T-cell (primary cell): ENCODE data around the gene FBXL4. TPM values are rescaled to one million over a fixed set of nuclear protein-coding genes. Genes with fewer than 3 reads are reported as not detected.

Experiments used
- ATAC-seq, 4 experiments: fragments of 200-7000 bp in 3 of 4; fragments of 150-1000 bp in 1 of 4; cut with Tn5 transposase; replicated peaks in 1 of 4; 1 replicate in 3 of 4; 2 replicates in 1 of 4; pipeline ENCODE4 v1.10.0; 2021; ENCODE audit warnings: moderate library complexity in 3 of 4, mild to moderate bottlenecking in 2 of 4, moderate number of reproducible peaks in 1 of 4
- CTCF ChIA-PET, 2 donors: fragments of 300-600 bp; sonication (Branson Sonifier 250); formaldehyde crosslinking; loops; one replicate each; lab custom pipeline; 2022; ENCODE audit warnings: antibody characterized with exemption in 2 of 2; lab: Charles Lee
- POLR2A ChIA-PET, 2 donors: fragments of 300-600 bp; sonication (Branson Sonifier 250); formaldehyde crosslinking; loops; one replicate each; lab custom pipeline; 2022; ENCODE audit warnings: antibody characterized with exemption in 2 of 2; lab: Charles Lee
- DNase-seq, 35 experiments: peaks; one replicate each; pipeline versions ENCODE4 v3.0.0 to v3.0.0-alpha.2; 2013 to 2023
- H3K27ac ChIP-seq: one replicate; pipeline ENCODE4 v1.5.1; 2013; ENCODE audit warnings: low read length
- H3K27me3 ChIP-seq, 2 experiments: replicated peaks in 1 of 2; 1 replicate in 1 of 2; 2 replicates in 1 of 2; pipeline versions ENCODE4 v1.6.1 to v1.7.0; 2013; ENCODE audit warnings: low read length in 1 of 2, mixed read lengths in 1 of 2; ENCODE audit not compliant: control insufficient read depth in 2 of 2, insufficient read depth in 2 of 2; ENCODE audit errors: extremely low read depth in 1 of 2
- H3K36me3 ChIP-seq, 2 donors: 1 replicate in 1 of 2; 2 replicates in 1 of 2; pipeline versions ENCODE4 v1.6.1 to v1.7.0; 2013; ENCODE audit warnings: low read length in 1 of 2; ENCODE audit not compliant: control insufficient read depth in 2 of 2, insufficient read depth in 1 of 2; ENCODE audit errors: extremely low read depth in 1 of 2
- H3K4me1 ChIP-seq, 2 experiments: 1 replicate in 1 of 2; 2 replicates in 1 of 2; pipeline versions ENCODE4 v1.6.1 to v1.7.0; 2013; ENCODE audit warnings: low read length in 2 of 2, mixed read lengths in 1 of 2; ENCODE audit not compliant: insufficient read depth in 2 of 2, control insufficient read depth in 1 of 2; ENCODE audit errors: extremely low read depth in 1 of 2
- H3K4me3 ChIP-seq, 2 donors: 1 replicate in 1 of 2; 2 replicates in 1 of 2; pipeline versions ENCODE4 v1.5.1 to v1.7.0; 2013; ENCODE audit warnings: mild to moderate bottlenecking in 2 of 2, low read length in 1 of 2, moderate library complexity in 1 of 2; ENCODE audit not compliant: control insufficient read depth in 1 of 2; ENCODE audit errors: extremely low read depth in 1 of 2
- H3K9me3 ChIP-seq: 2 replicates; pipeline ENCODE4 v1.7.0; 2013
- H3K27ac Mint-ChIP-seq, 2 donors: one replicate each; pipeline ENCODE4 v1.8.0; 2020 to 2021; ENCODE audit warnings: mild to moderate bottlenecking in 2 of 2, mixed read lengths in 2 of 2
- H3K27me3 Mint-ChIP-seq, 2 donors: one replicate each; pipeline ENCODE4 v1.8.0; 2021 to 2022; ENCODE audit warnings: mixed read lengths in 2 of 2
- H3K36me3 Mint-ChIP-seq: one replicate; pipeline ENCODE4 v1.8.0; 2021; ENCODE audit warnings: mixed read lengths
- H3K4me1 Mint-ChIP-seq, 3 donors: one replicate each; pipeline ENCODE4 v1.8.0; 2020 to 2022; ENCODE audit warnings: mixed read lengths in 3 of 3, mild to moderate bottlenecking in 1 of 3
- H3K4me3 Mint-ChIP-seq, 3 donors: one replicate each; pipeline ENCODE4 v1.8.0; 2020 to 2022; ENCODE audit warnings: mild to moderate bottlenecking in 3 of 3, mixed read lengths in 3 of 3, moderate library complexity in 3 of 3
- H3K9me3 Mint-ChIP-seq, 3 donors: one replicate each; pipeline ENCODE4 v1.8.0; 2020 to 2022; ENCODE audit warnings: mixed read lengths in 3 of 3
- WGBS: methylation state at CpG from one replicate; pipeline ENCODE4 v1.1.5; 2013; ENCODE audit warnings: missing lambda C conversion rate; ENCODE audit not compliant: insufficient coverage; 5-methylcytosine and 5-hydroxymethylcytosine counted together
- total RNA-seq, 35 experiments: library from RNA in 6 of 35; stranded (reverse) in 6 of 35; fragments of 120-200 nt in 1 of 35; gene quantifications; one replicate each; pipeline versions ENCODE4 v1.2.1 to v1.2.4 and lab custom pipeline; 2013 to 2026

The FBXL4 gene
- total RNA-seq, 5 donors from 2014 or later (not counting 1 experiment from before 2014, with no cell fraction given): 13.4 to 19.5 (median 15.9) TPM

- H3K27ac Mint-ChIP-seq: no peak overlapping the region
- no peak overlapping the region for H3K4me3 Mint-ChIP-seq
- CTCF ChIA-PET: no interaction called here
- POLR2A ChIA-PET: no interaction called here
- Histone ChIP-seq H3K4me1 (no peaks in the 10 kb centered on the region), H3K27me3 (no peaks in the 10 kb centered on the region), H3K4me3 (no peak overlapping the region), H3K27ac (no peak overlapping the region), H3K9me3 (no peaks in the 10 kb centered on the region), H3K36me3 (peaks cover 0 to 9% of the 10 kb centered on the region in 2 donors)
- no peaks in the 10 kb centered on the region for H3K27me3 Mint-ChIP-seq
- DNase-seq (no peak), ATAC-seq (no peak)
- no CpG with 5 or more reads among the region's 3 CpGs for WGBS
- peaks cover 0 to 4% (median 4%) of the 10 kb centered on the region in 3 donors for H3K4me1 Mint-ChIP-seq
- peaks cover 60% of the 10 kb centered on the region for H3K36me3 Mint-ChIP-seq
- H3K9me3 Mint-ChIP-seq: no peaks in the 10 kb centered on the region
Measured at GRCh38 chr6:98885330-98885729, 62.4 kb downstream of the FBXL4 start.

GRCh38 chr6:98880486-98880885 is 67.3 kb downstream of the FBXL4 start:
- no peaks in the 10 kb centered on the region for H3K27me3 Mint-ChIP-seq
- CTCF ChIA-PET: interaction anchor here in 1 of 2 donors (0.6 kb wide), 1 partner anchor 9 kb away, joined by 10 read pairs; no protein-coding TSS in a partner anchor
- no peak overlapping the region for H3K27ac Mint-ChIP-seq
- H3K36me3 ChIP-seq: peaks cover 0 to 15% of the 10 kb centered on the region in 2 donors
- H3K4me3 Mint-ChIP-seq: no peak overlapping the region
- no peaks in the 10 kb centered on the region for H3K27me3 ChIP-seq
- ATAC-seq (no peak), DNase-seq (no peak)
- peaks cover 55% of the 10 kb centered on the region for H3K36me3 Mint-ChIP-seq
- no peak overlapping the region for H3K4me3 ChIP-seq
- no peak overlapping the region for H3K27ac ChIP-seq
- no peaks in the 10 kb centered on the region for H3K4me1 ChIP-seq
- no peaks in the 10 kb centered on the region for H3K9me3 Mint-ChIP-seq
- H3K9me3 ChIP-seq: no peaks in the 10 kb centered on the region
- H3K4me1 Mint-ChIP-seq: peaks cover 0 to 7% (median 5%) of the 10 kb centered on the region in 3 donors
- POLR2A ChIA-PET: no interaction called here

- DNase-seq: no peak
- no peak overlapping the region for H3K4me3 ChIP-seq
- POLR2A ChIA-PET: no interaction called here
- H3K36me3 Mint-ChIP-seq: peaks cover 54% of the 10 kb centered on the region
- H3K9me3 ChIP-seq: no peaks in the 10 kb centered on the region
- no peak overlapping the region for H3K4me3 Mint-ChIP-seq
- ATAC-seq: no peak
- no peak overlapping the region for H3K27ac Mint-ChIP-seq
- no peaks in the 10 kb centered on the region for H3K27me3 ChIP-seq
- H3K4me1 Mint-ChIP-seq: peaks cover 0 to 7% (median 5%) of the 10 kb centered on the region in 3 donors
- WGBS: no CpG with 5 or more reads among the region's 1 CpG
- H3K4me1 ChIP-seq: no peaks in the 10 kb centered on the region
- H3K36me3 ChIP-seq: peaks cover 0 to 15% of the 10 kb centered on the region in 2 donors
- CTCF ChIA-PET: no interaction called here
- H3K9me3 Mint-ChIP-seq: no peaks in the 10 kb centered on the region
- no peaks in the 10 kb centered on the region for H3K27me3 Mint-ChIP-seq
- H3K27ac ChIP-seq: no peak overlapping the region
Measured at GRCh38 chr6:98877250-98877649, 70.5 kb downstream of the FBXL4 start.

GRCh38 chr6:98875375-98875774 is 72.4 kb downstream of the FBXL4 start:
- ATAC-seq (no peak), DNase-seq (no peak)
- Histone ChIP-seq H3K9me3 (no peaks in the 10 kb centered on the region), H3K27me3 (no peaks in the 10 kb centered on the region), H3K4me3 (no peak overlapping the region), H3K27ac (no peak overlapping the region), H3K4me1 (no peaks in the 10 kb centered on the region), H3K36me3 (peaks cover 0 to 15% of the 10 kb centered on the region in 2 donors)
- 100% methylated on average over 1 of the region's 2 CpGs for WGBS
- Mint-ChIP-seq H3K4me1 (peaks cover 0 to 4% (median 2%) of the 10 kb centered on the region in 3 donors), H3K4me3 (no peak overlapping the region), H3K36me3 (peaks cover 59% of the 10 kb centered on the region), H3K27ac (no peak overlapping the region), H3K27me3 (no peaks in the 10 kb centered on the region), H3K9me3 (no peaks in the 10 kb centered on the region)
- POLR2A ChIA-PET: no interaction called here
- CTCF ChIA-PET: no interaction called here

- WGBS: 67% methylated on average over 1 of the region's 3 CpGs
- Mint-ChIP-seq H3K27me3 (no peaks in the 10 kb centered on the region), H3K27ac (no peak overlapping the region), H3K36me3 (peaks cover 52% of the 10 kb centered on the region), H3K4me3 (no peak overlapping the region), H3K9me3 (no peaks in the 10 kb centered on the region), H3K4me1 (no peaks in the 10 kb centered on the region)
- H3K36me3 ChIP-seq: no peaks in the 10 kb centered on the region
- ChIA-PET CTCF (no interaction called here), POLR2A (no interaction called here)
- DNase-seq (no peak), ATAC-seq (no peak)
- H3K27ac ChIP-seq: no peak overlapping the region
- no peaks in the 10 kb centered on the region for H3K27me3 ChIP-seq
- no peaks in the 10 kb centered on the region for H3K4me1 ChIP-seq
- H3K9me3 ChIP-seq: no peaks in the 10 kb centered on the region
- no peak overlapping the region for H3K4me3 ChIP-seq
Measured at GRCh38 chr6:98871821-98872220, 75.9 kb downstream of the FBXL4 start.

GRCh38 chr6:98871057-98871456 is 76.7 kb downstream of the FBXL4 start:
- Histone ChIP-seq H3K27ac (no peak overlapping the region), H3K4me3 (no peak overlapping the region), H3K4me1 (no peaks in the 10 kb centered on the region), H3K9me3 (no peaks in the 10 kb centered on the region), H3K36me3 (no peaks in the 10 kb centered on the region), H3K27me3 (no peaks in the 10 kb centered on the region)
- no CpG with 5 or more reads among the region's 3 CpGs for WGBS
- ChIA-PET CTCF (no interaction called here), POLR2A (no interaction called here)
- peaks cover 51% of the 10 kb centered on the region for H3K36me3 Mint-ChIP-seq
- H3K4me1 Mint-ChIP-seq: no peaks in the 10 kb centered on the region
- ATAC-seq (no peak), DNase-seq (no peak)
- H3K9me3 Mint-ChIP-seq: no peaks in the 10 kb centered on the region
- H3K27ac Mint-ChIP-seq: no peak overlapping the region
- no peak overlapping the region for H3K4me3 Mint-ChIP-seq
- H3K27me3 Mint-ChIP-seq: no peaks in the 10 kb centered on the region

- Mint-ChIP-seq H3K4me3 (no peak overlapping the region), H3K27me3 (no peaks in the 10 kb centered on the region), H3K27ac (no peak overlapping the region), H3K4me1 (no peaks in the 10 kb centered on the region), H3K9me3 (no peaks in the 10 kb centered on the region), H3K36me3 (peaks cover 22% of the 10 kb centered on the region)
- H3K27ac ChIP-seq: no peak overlapping the region
- CTCF ChIA-PET: no interaction called here
- DNase-seq: no peak
- H3K9me3 ChIP-seq: no peaks in the 10 kb centered on the region
- ATAC-seq: no peak
- POLR2A ChIA-PET: interaction anchor here in 1 of 2 donors (0.7 kb wide), 1 partner anchor 11 kb away, joined by 3 read pairs; no protein-coding TSS in a partner anchor
- WGBS: 100% methylated on average over 4 of the region's 6 CpGs
- no peaks in the 10 kb centered on the region for H3K36me3 ChIP-seq
- no peaks in the 10 kb centered on the region for H3K27me3 ChIP-seq
- H3K4me1 ChIP-seq: no peaks in the 10 kb centered on the region
- no peak overlapping the region for H3K4me3 ChIP-seq
Measured at GRCh38 chr6:98864497-98864896, 83.2 kb downstream of the FBXL4 start.
